Activated CD4-positive, alpha-beta T cell treated with anti-CD3 and anti-CD28 coated beads, Interleukin-2, amount 50 U/mL, for 48 hours (primary cell): Measurements from ENCODE around the gene MOB2.
A peak's percentile ranks its signal among the peaks of the same experiment; 100 is the strongest.

Experiments used
- DNase-seq, 2 experiments: peaks; one replicate each; pipeline ENCODE4 v3.0.0-alpha.2; 2020

MOB2 gene

DNA sequence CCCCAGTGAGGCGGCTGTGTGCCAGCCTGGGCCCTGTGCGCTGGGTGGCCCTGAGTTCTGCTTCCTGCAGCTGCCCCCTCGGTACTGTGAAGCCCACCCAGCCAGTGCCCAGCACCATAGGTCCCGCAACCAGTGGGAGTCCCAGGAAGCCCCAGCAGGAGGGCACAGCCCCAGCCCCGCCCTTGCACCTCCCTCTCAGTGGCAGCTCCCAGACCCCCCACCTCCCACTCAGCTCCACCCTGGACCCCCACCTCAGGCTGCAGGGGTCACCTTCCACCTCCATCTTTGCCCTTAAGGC is 30.9 kb downstream of the MOB2 start:
- DNase-seq, result no peak

DNA sequence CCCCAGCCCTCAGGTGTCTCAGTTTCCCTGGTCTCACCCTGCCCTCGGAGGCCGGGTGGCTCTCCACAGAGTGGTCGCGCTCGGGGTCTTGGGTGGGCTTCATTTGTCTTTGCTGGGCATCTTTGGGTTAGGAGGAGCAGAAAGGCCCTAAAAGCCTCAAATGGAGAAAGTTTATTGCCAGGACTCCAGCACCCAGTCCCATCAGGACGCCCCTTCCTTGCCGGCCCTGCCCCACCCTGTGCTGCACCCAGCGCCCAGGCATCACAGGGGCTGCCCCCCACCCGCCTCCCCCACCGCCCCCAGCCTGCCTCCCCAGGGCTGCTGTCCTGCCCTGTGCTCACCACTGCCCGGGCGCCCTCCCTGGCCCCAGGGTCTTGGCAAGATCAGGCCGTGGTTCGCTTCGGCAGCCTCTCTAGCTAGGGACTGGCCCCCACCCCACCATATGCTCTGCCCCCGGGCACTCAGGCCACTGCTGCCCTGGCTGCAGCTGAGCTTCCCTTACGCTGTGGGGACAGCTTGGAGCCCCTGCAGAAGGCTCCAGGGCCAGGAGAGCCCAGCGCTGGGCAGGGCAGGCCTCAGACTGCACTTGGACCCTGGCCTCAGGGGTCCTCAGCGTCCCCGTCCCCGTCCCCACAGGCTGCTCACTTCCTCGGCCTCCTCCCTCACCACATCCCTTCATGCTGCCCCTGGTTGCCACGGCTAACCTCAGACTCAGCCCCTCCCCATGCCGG is 31.4 kb downstream of the MOB2 start:
- DNase-seq, result no peak

DNA sequence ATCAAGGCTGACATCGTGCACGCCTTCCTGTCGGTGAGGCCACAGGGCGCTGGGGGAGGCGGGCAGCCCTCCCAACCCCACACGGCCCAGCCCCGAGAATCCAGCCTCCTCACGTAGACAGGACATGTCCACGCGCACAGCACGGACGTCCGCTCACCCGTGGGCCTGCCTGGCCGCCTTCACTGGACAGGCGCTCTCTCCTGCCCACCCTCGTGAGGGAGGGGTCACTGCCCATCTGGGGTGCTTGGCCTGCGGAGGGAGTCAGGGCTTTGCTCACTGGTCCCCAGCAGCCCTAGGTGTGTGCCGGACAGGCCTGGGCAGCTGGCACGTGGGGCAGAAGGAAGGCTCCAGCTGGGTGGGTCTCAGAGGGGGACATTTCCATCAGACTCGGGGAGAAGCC is 32.0 kb downstream of the MOB2 start:
- no peak for DNase-seq

DNA sequence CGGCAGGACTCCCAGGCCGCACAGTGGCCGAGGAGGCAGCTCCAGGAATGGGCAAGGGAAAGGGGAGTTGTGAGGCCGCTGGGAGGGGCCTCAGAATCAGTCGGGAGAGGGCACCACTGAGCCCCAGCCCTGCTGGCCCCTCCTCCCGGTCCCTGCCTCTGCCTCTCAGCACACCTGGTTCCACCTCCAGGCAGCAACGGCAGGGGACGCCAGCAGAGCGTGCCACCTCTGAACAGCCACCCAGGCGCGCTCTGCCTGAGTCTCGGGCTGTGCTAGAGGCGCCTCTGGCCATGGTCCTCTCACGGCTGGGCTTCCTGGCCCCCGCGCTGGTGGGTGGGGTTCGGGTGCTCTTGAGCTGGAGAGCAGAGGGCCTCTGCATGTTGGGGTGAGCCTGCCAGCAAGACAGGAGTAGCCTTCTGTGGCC is 33.0 kb downstream of the MOB2 start:
- DNase-seq, result peak; percentile 7 to 18

DNA sequence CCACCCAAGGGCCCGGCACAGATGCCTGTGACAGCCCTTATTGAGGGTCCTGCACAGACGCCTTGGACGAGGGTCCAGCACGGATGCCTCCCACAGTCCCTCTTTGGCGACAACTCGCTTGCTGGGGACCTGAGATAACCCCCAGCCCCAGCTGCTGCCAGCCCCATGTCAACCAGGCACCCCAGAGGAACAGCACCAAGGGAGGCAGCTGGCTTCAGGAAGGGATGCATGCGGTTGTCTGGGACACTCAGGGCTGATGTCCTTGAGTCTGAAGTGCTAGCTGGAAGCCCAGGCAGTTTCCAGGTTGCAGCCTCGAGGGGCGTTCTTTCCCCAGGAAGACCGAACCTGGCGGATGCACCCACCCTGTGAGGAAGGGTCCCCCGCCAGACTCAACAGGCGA is 33.8 kb downstream of the MOB2 start:
- no peak for DNase-seq

DNA sequence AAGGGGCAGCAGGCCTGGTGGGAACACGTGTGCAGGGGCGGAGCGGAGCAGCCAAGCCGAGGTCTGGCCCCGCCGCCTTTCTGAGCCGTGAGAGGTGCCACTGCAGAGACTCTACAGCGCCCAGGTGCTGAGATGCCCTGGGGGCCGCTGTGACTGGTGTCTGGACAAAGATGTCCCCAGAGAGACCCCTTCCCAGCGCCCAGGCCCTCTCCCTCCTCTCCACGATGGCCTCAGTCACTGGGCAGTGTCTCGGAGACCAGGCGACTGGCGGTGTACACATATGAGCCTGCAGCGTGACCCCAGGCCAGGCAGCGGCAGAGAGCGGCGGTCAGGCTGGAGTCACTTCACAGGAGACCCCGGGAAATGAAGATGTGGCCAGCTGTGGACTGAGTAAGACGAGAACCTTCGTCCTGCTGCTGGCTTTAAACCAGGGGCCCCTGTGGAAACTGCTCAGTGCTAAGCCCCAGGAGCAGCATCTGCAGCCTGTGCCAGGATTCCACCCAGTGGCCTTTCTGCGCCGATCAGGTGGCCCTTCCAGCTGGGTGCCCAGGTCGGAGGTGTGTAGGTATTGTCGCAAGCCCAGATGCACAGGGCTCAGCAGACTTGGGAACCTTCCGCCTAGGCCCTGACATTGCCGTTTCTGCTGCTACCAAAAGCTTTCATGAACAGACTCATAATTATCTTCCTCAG is 34.7 kb downstream of the MOB2 start:
- DNase-seq, result no peak

DNA sequence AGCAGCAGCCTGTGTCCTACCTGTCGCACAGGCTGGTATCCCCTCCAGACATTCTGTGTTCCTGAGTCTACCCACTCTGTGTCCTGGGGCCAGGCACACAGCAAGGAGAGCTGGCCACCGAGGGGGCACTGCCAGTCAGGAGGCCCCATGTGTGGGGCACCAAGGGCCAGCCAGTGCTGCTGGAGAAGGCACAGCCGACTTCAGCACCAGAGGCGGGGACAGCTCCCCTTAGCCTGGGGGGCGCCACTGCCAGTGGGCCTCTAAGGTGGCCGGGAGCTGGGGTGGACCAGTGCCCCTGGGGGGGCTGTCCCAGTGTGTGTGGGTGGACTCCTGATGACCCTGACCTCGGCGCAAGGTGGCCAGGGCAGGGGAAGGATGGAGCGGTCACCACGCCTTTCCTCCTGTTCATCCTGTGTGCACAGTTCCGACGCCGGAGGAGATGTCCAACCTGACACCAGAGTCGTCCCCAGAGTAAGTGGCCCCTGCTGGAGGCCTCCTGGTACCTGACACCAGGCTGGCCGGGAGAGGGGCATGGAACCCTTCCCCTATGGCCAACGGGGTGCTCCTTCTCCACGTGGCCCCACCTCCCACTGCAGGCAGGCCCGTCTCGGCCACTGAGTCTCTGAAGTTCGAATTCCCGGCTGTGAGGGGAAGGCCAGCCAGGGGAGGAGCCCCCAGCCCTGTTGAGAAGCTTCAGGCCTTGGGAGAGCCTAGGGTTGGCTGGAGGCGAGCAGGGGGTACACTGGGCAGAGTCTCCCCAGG is 35.4 kb downstream of the MOB2 start:
- DNase-seq, result no peak

DNA sequence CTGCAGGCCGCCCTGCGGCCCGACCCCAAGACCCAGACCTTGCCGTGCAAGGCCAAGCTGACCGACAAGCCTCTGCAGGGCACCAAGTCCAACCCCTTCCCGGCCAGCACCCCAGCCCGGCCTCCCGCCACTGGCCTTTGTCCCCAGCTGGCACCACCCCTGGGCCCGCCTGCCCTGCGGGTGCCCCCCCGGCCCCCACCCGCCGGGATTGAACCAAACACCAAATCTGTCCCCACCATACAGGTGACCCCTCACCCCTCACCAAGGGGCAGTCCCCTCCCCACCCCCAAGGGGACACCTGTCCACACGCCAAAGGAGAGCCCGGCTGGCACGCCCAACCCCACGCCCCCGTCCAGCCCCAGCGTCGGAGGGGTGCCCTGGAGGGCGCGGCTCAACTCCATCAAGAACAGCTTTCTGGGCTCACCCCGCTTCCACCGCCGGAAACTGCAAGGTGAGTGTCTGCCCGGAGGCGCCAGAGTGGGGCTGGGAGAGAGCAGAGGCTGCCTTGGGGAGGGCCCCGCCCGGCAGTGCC is 36.2 kb downstream of the MOB2 start:
- no peak for DNase-seq

DNA sequence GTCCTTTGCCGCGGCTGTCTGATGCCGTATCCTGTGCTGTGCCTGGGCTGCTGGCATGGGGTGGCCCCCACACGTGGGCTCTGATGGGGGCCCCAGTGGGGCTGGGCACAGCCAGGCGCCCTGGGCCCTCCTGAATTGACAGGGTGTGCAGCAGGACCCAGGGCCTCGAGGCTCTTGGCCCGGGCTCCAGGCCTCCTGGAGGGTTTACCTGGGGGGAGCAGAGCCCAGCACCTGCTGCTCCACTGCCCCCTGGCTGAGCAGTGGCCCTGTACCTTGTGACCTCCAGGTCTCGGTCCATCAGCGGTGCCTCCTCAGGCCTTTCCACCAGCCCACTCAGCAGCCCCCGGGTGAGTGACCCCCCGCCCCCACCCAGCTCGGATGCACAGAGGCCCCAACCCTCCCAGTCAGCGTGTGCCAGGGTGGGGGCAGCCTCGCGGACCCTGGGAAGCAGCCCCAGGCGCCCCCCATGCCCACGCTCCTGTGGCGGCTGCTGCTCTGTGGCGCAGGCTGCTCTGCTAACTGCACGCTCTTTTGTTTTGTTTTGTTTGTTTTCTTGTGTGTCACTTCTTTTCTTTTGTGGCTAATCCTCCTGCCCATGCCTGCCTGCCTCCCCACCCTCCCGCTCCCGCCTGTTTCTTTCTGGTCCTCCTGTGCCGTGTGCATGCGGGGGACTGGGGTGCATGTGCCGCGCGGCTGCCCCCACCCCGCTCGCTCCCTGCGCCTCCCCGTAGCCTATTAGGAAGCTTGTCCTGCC is 36.9 kb downstream of the MOB2 start:
- DNase-seq, result no peak

DNA sequence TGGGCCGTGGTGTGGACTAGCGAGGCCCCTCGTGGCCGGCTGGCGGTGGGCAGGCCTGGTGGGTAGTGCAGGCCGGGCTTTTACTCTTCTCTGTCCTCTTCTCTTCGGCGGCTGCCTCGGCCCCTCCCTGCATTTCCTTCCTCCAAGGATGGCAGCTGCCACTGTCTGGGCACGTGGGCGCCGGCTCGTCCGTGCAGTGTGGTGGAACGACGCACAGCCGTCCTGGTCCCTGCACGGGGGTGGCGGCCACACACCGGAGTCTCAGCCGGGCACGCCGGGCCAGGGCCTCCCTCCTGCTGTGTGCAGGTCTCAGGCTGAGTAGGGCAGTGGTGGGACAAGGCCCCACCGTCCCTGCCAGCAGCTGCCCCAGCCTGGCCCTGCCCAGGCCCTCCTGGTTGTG is 37.7 kb downstream of the MOB2 start:
- no peak for DNase-seq

DNA sequence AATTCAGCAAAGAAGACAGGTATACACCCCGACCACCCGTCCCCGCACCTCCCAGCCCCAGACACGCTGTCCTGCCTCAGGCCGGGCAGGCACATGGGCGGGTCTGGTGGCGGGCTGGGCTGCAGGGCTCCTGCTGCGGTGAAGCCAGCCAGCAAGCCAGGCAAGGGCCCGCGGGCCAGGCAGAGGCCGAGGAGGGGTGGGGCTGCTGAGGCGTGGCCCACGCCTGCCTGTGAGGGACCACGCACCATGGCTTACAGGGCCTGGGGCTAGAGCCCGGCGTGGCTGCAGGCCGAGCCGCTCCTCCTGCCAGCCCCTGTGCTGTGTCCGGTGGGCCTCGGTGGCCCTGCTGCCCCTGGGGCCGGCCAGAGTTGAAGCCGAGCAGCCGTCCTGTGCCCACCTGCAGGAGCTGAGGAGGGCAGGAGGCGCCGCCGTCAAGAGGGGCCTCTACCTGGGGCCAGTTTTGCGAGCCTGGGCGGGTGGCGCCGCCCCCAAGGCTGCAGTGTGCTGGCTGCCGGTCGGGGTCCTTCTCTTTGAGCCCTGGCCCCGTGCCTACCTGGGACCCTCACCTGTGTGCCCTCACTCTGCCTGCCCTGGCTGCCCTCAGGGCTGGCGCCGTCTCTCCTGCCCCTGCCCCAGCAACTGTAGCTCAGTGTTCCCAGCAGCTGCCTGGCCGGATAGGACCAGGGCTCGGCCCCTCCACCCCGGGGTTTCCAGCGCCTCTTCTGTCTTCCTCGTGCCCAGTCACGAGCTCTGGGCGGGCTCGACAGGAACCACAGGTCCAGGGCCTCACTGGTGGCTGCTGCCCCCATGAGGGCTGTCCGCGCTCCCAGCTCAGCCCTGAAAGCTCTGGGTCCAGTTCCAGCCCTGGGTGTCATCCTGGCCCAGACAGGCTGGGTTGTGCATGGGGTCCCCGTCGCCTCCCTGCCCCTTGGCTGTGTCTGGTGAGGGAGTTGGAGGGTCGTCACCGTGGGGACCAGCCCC is 38.4 kb downstream of the MOB2 start:
- DNase-seq, result no peak

DNA sequence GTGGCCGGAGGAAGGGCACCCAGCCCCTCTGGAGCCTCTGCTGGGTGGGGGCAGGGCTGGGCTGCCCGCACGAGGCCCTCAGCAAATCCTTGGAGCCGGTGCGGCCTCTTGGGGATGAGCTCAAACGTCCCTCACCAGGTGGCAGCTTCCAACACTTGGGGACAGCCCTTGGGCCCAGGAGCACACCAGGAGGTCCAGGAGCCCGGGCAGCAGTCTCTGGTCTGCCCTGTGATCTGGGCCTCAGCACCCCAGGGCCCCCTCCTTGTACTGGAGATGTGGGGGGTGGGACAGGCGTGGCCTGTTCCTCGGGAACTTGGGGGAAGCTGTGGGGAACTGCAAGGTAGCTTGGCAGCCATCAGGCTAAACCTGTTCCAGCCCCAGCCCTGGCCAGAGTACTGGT is 40.0 kb downstream of the MOB2 start:
- no peak for DNase-seq

DNA sequence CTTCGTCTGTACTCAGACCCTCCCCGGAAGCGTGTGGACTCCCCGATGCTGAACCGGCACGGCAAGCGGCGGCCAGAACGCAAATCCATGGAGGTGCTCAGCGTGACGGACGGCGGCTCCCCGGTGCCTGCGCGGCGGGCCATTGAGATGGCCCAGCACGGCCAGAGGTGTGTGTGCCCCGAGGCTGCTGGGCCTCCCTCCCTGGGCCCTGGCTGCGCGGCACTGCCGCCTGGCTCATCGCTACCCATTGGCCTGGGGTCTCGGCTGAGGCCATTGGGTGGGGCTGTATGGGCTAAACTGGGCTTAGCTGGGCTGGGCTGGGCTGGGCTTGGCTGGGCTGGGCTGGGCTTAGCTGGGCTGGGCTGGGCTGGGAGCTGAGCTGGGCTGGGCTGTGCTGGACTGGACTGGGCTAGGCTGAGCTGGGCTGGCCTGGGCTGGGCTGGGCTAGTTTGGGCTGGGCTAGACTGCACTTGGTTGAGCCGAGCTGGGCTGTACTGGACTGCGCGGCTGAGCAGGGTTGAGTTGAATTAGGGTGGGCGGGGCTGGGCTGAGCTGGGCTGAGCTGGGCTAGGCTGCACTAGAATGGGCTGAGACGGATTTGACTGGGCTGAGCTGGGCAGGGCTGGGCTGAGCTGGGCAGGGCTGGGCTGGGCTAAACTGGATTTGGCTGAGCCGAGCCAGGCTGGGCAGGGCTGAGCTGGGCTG is 40.7 kb downstream of the MOB2 start:
- no peak for DNase-seq

DNA sequence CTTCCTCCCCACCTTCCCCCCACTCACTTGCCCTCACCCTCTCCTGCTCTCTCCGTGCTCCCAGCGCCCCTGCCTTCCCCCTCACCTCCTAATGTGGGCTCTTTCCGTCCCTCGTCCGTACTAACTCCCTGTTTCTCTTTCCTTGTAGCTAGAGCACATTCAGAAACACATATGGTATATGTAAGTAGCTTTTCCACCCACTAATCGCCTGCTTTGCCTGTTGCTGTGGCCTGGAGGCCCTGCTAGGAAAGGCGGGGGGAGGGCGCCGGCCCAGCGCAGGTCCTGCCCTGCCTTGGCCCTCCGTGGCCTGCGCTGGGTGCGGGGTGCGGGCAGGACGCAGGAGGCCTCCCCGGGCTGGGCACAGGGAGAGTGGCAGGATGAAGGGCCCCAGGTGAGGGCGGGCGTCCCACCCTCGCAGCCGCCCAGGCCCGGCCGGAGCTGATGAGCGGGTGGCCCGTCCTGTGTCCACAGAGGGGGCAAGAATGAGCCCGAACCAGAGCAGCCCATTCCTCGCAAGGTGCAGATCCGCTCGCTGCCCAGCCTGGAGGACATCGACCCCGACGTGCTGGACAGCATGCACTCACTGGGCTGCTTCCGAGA is 41.7 kb downstream of the MOB2 start:
- no peak for DNase-seq

DNA sequence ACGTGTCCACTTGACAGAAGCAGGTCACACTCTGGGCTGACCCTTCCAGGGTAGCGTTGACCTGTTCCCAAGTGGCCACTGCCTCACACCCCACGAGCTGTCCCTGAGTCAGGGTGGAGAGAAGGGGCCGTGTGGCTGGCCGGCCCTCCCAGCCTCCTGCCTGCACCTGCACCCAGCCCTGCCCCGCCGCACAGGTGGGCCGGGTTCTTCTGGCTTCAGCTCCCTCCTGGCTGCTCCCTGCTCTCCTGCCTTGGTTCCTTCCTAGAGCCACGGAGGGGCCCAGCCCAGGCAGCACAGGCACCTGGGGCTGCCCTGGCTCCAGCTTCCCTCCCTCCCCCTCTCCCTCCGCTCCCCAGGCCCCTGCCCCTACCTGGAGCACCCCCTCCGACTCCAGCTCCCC is 42.3 kb downstream of the MOB2 start:
- DNase-seq, result no peak

DNA sequence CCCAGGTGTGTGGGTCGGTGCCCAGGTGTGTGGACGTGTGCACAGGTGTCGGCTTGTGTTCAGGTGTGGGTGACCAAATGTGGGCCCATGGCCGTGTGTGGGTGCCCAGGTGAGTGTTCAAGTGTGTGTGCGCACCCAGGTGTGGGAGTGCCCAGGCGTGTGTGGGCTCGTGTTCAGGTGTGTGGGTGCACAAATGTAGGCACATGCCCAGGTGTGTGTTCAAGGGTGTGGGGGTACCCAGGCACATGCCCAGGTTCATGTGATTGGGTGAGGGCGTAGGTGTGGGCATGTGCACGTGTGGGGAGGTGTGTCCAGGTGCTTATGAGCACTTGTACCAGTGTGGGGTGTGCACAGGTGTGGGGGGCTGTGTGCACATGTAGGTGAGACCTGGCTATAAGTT is 42.8 kb downstream of the MOB2 start:
- DNase-seq, result no peak

DNA sequence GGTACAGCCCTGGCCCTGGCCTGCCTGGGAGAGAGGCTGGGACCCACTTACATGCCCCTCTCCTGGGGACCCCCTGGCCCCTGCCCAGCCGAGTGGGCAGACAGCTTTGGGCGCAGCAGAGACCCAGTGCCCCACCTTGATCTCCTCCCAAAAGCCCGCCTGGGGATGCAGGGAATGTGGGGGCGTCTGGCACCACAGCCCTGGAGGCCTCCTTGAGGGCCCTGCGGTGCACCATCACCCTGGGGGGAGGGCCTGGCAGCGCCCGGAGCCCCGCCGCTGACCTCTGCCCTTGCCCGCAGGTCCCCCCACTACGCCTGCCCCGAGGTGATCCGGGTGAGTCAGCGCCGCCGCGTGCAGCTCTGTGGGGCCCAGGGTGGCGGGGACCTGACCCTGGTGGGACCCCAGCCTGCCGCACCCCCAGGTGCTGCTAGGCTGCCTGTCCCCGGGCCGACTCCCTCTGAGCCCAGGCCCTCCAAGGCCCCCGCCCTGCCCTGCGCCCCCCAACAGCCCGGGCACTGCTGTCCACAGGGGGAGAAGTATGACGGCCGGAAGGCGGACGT is 43.7 kb downstream of the MOB2 start:
- no peak for DNase-seq

DNA sequence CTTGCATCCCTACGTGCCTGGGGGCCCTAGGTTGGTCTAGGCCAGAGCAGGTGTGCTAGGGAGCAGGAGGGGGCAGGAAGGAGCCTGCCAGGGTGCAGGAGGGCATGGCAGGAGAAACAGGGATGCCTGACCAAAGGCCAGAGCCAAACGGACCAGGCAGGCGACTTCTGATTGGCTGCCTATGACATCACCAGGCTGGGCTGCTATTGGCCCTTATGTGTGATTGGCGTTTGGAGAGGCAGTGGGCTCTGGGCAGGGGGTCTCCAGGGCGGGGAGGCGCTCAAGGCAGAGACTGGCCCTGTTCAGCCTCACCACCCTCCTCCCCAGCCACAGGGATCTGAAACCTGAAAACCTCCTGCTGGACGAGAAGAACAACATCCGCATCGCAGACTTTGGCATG is 44.4 kb downstream of the MOB2 start:
- no peak for DNase-seq

DNA sequence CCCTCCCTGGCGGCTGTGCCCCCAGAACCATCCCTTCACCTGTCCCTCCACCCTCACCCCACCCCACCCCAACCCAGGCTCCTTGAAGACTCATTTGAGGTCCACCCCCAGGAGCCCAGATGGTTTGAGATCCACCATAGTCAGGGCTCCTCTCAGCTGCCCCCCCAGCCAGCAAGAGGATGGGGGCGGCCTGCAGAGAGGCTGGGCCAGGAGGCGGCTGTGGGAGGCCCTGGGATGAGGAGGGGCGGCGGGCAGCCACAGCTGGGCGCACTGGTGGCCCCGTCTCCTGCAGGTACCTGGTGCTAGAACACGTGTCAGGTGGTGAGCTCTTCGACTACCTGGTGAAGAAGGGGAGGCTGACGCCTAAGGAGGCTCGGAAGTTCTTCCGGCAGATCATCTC is 46.1 kb downstream of the MOB2 start:
- no peak for DNase-seq

DNA sequence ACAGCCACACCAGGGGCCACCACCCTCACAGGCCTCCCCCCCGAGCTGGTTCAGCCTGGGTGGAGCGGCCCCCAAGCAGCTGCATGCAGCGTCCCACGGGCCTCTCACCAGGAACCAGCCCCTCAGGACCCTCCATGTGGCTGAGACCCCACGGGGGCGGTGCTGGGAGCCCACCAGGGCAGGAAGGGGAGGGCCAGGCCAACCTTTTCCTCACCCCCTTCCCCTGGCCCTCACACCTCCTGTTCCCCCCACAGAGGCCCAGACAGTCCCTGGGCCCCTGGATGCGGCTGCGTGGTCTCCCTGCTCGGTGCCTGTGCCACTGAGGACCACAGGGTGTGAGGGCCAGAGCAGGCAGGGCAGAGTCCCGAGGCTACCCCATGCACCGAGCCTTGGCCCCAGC is 46.5 kb downstream of the MOB2 start:
- DNase-seq, result no peak

DNA sequence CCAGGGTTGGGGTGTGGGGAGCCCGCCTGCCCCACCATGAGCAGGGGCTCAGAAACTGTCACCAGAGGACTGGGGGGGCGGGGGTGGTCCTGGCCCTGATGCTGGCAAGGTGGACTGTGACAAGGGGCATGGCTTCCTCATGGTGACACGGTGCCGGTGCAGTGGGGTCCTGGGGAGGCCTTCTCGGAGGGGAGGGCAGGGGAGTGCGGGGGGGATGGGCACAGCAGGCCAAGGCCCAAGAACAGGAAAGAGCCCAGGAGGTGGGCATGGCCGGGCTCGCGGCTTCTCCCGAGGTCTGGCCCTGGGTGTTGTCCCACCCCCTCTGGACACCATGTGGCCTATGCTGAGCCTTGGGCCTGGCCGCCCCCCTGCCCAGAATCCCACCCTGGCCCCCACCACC is 47.2 kb downstream of the MOB2 start:
- DNase-seq, result no peak
